Psoas muscle (tissue), 8 donors: ENCODE data around the gene PHLDB3. TPM values are rescaled to one million over a fixed set of nuclear protein-coding genes. Genes with fewer than 3 reads are reported as not detected.

Source experiments
- ATAC-seq, 4 donors: fragments of 200-7000 bp; cut with Tn5 transposase; one replicate each; pipeline ENCODE4 v1.9.1; 2020; ENCODE audit warnings: moderate library complexity in 3 of 4, mild to moderate bottlenecking in 2 of 4
- DNase-seq, 2 donors: peaks; one replicate each; pipeline ENCODE4 v3.0.0-alpha.2; 2020
- H3K27ac ChIP-seq: fragments of 200-600 bp; one replicate; pipeline ENCODE4 v1.8.0; 2022
- H3K27me3 ChIP-seq, 3 donors: fragments of 200-600 bp in 1 of 3; one replicate each; pipeline versions ENCODE4 v1.6.1 to v1.8.0; 2013 to 2022; ENCODE audit warnings: low read length in 2 of 3, mild to moderate bottlenecking in 2 of 3, moderate library complexity in 1 of 3; ENCODE audit not compliant: insufficient read depth in 3 of 3
- H3K36me3 ChIP-seq, 2 donors: fragments of 200-600 bp in 1 of 2; one replicate each; pipeline versions ENCODE4 v1.6.1 to v1.8.0; 2013 to 2022; ENCODE audit warnings: low read depth in 1 of 2, mild to moderate bottlenecking in 1 of 2, moderate library complexity in 1 of 2; ENCODE audit not compliant: insufficient read depth in 1 of 2
- H3K4me1 ChIP-seq: fragments of 200-600 bp; one replicate; pipeline ENCODE4 v1.8.0; 2022
- H3K4me3 ChIP-seq: fragments of 200-600 bp; one replicate; pipeline ENCODE4 v1.8.0; 2022; ENCODE audit warnings: mild to moderate bottlenecking
- H3K9me3 ChIP-seq: fragments of 200-600 bp; one replicate; pipeline ENCODE4 v1.8.0; 2022
- CTCF ChIP-seq: fragments of 200-600 bp; IDR thresholded peaks from one replicate; pipeline ENCODE4 v1.8.0; 2022; ENCODE audit warnings: antibody characterized with exemption
- WGBS, 3 donors: extraction: QIAGEN DNeasy Blood & Tissue Kit; methylation state at CpG; one replicate each; pipeline versions ENCODE4 v1.1.6 to v1.1.7; 2013; 5-methylcytosine and 5-hydroxymethylcytosine counted together
- intact Hi-C, 2 donors: fragments of 100-400 bp; cut with DNase I; formaldehyde crosslinking; loops; one replicate each; pipeline versions ENCODE4 v1.11.0 to v1.14.2; 2022
- polyA plus RNA-seq, 3 donors: library from polyadenylated mRNA; stranded (reverse); fragments of 200-250 nt; gene quantifications; one replicate each; pipeline ENCODE4 v1.2.3, GENCODE V29; 2013
- total RNA-seq, 4 donors: library from RNA; stranded (reverse); fragmentation: NEBNext Ultra II Directional in 2 of 4; extraction: Animal tissue kit (Norgen Biotek cat#: 25700) in 2 of 4; gene quantifications; one replicate each; pipeline versions ENCODE4 v1.2.1 to v1.2.4, GENCODE V29; 2021 to 2023
- donor health status: healthy with polysubstance abuse.
- donor health status: DM: no; HTN: no; CAD: no; lungs with moderate emphysema.
- donor health status: Bipolar disorder and iron deficiency.
- donor health status: healthy.
- donor health status: DM: yes; HTN: yes; CAD: no.
- donor health status: DM: no; HTN: no; CAD: no.
- donor health status: DM: no; HTN: no; CAD: no.
- donor health status: DM: yes; HTN: yes; CAD: no.

Gene PHLDB3
- total and polyA plus RNA-seq, 7 donors, result 2.0 to 5.7 (median 4.5) TPM

- WGBS, 3 donors, result 1 to 2% (median 1%) methylated on average over 63 to 64 of the region's 64 CpGs
- intact Hi-C loops, result loop anchor here (5.0 kb wide), 2 partner anchors 36 to 41 kb away; partner anchors contain the start of gene LYPD3 (in 1 of the 2)
- ATAC-seq, result peak; percentile 99 to 100 (median 99)
Observed at GRCh38 chr19:43503501-43504425, 783 bp downstream of the PHLDB3 start.

GRCh38 chr19:43502419-43502976 lies 2.0 kb downstream of the PHLDB3 start:
- WGBS, 3 donors, result 78 to 87% (median 86%) methylated on average over 23 of the region's 23 CpGs
- ATAC-seq (no peak), DNase-seq (no peak)
- no peak for TF ChIP-seq CTCF
- no peaks in the 10 kb centered on the region for H3K27me3 ChIP-seq
- H3K36me3 ChIP-seq, result peaks cover 0 to 18% of the 10 kb centered on the region in 2 donors
- peaks cover 11% of the 10 kb centered on the region for H3K4me1 ChIP-seq
- no peak overlapping the region for H3K4me3 ChIP-seq
- H3K9me3 ChIP-seq, result no peaks in the 10 kb centered on the region
- intact Hi-C loops, result loop anchor here (5.0 kb wide), 2 partner anchors 35 to 40 kb away; partner anchors contain the start of gene LYPD3 (in 1 of the 2)
- H3K27ac ChIP-seq, result no peak overlapping the region

More at GRCh38 chr19:43503501-43504425, 783 bp downstream of the PHLDB3 start:
- Histone ChIP-seq H3K27me3 (no peaks in the 10 kb centered on the region), H3K4me3 (peak overlapping the region; percentile 79), H3K27ac (peak overlapping the region; percentile 75), H3K4me1 (peaks cover 11% of the 10 kb centered on the region), H3K36me3 (peaks cover 0 to 23% of the 10 kb centered on the region in 2 donors), H3K9me3 (no peaks in the 10 kb centered on the region)
- no peak for TF ChIP-seq CTCF
- DNase-seq, result peak; percentile 97 to 98

- Histone ChIP-seq H3K4me3 (no peak overlapping the region), H3K9me3 (no peaks in the 10 kb centered on the region), H3K27ac (no peak overlapping the region), H3K4me1 (peaks cover 11% of the 10 kb centered on the region), H3K36me3 (peaks cover 0 to 25% of the 10 kb centered on the region in 2 donors), H3K27me3 (no peaks in the 10 kb centered on the region)
- intact Hi-C loops, result loop anchor here (5.0 kb wide), 2 partner anchors 35 to 40 kb away; partner anchors contain the start of gene LYPD3 (in 1 of the 2)
- TF ChIP-seq CTCF, result no peak
- DNase-seq (no peak), ATAC-seq (no peak)
- WGBS, 3 donors, result 70 to 75% (median 73%) methylated on average over 43 of the region's 43 CpGs
Observed at GRCh38 chr19:43501661-43502418, 2.7 kb downstream of the PHLDB3 start.

- Histone ChIP-seq H3K27ac (no peak overlapping the region), H3K27me3 (no peaks in the 10 kb centered on the region), H3K9me3 (no peaks in the 10 kb centered on the region), H3K36me3 (peaks cover 0 to 45% of the 10 kb centered on the region in 2 donors), H3K4me3 (no peak overlapping the region), H3K4me1 (peaks cover 8% of the 10 kb centered on the region)
- intact Hi-C loops, result no loop called here
- no peak for DNase-seq
- no peak for TF ChIP-seq CTCF
- no peak for ATAC-seq
- WGBS, 3 donors, result 51 to 93% (median 60%) methylated on average over 3 of the region's 3 CpGs
Observed at GRCh38 chr19:43499042-43499441, 5.5 kb downstream of the PHLDB3 start.
